Ovary (tissue), 3 donors: ENCODE results near the gene OR51G2.

Source experiments
- CTCF ChIP-seq, 3 donors: fragments of 450-650 bp in 2 of 3; fragments of 200-600 bp in 1 of 3; IDR thresholded peaks; one replicate each; pipeline versions ENCODE4 v1.5.1 to v1.8.0; 2016 to 2022; ENCODE audit warnings: antibody characterized with exemption in 3 of 3, mild to moderate bottlenecking in 1 of 3
- POLR2A ChIP-seq: fragments of 450-650 bp; IDR thresholded peaks from one replicate; pipeline ENCODE4 v1.6.1; 2017; ENCODE audit warnings: antibody characterized with exemption, mild to moderate bottlenecking, moderate library complexity
- donor health status: DM: no; HTN: no; CAD: no.

GRCh38 chr11:4884361-4884760, 34.8 kb downstream of the OR51G2 start:
- TF ChIP-seq CTCF (IDR thresholded peaks at IDR 0.05) (no peak), POLR2A (no peak)
